Ascending aorta (tissue), 2 donors: ENCODE measurements around the gene RAP2A. TPM values are rescaled to one million over a fixed set of nuclear protein-coding genes. Genes with fewer than 3 reads are reported as not detected.

ENCODE experiments used
- DNase-seq, 2 donors: peaks; one replicate each; pipeline ENCODE4 v3.0.0-alpha.2; 2019; ENCODE audit warnings: low spot score in 2 of 2
- H3K27ac ChIP-seq, 2 donors: fragments of 200-600 bp; sonication (generic); one replicate each; pipeline ENCODE4 v1.5.1; 2016 to 2017; ENCODE audit warnings: mild to moderate bottlenecking in 1 of 2
- H3K27me3 ChIP-seq: fragments of 200-600 bp; sonication (generic); one replicate; pipeline ENCODE4 v1.5.1; 2017
- H3K36me3 ChIP-seq, 2 donors: fragments of 200-600 bp; sonication (generic); one replicate each; pipeline ENCODE4 v1.5.1; 2016
- H3K4me1 ChIP-seq, 2 donors: fragments of 200-600 bp; sonication (generic); one replicate each; pipeline ENCODE4 v1.5.1; 2016 to 2017; ENCODE audit warnings: mild to moderate bottlenecking in 1 of 2
- H3K4me3 ChIP-seq, 2 donors: fragments of 200-600 bp; sonication (generic); one replicate each; pipeline ENCODE4 v1.5.1; 2016 to 2017; ENCODE audit warnings: mild to moderate bottlenecking in 1 of 2
- H3K9me3 ChIP-seq, 2 donors: fragments of 200-600 bp; sonication (generic); one replicate each; pipeline ENCODE4 v1.5.1; 2016
- CTCF ChIP-seq, 3 experiments: fragments of 200-600 bp in 2 of 3; fragments of 450-650 bp in 1 of 3; sonication (generic) in 2 of 3; IDR thresholded peaks; one replicate each; pipeline ENCODE4 v1.5.1; 2016 to 2019; ENCODE audit warnings: antibody characterized with exemption in 3 of 3, mild to moderate bottlenecking in 1 of 3, moderate library complexity in 1 of 3
- intact Hi-C: fragments of 100-400 bp; cut with DNase I; formaldehyde crosslinking; loops from one replicate; pipeline ENCODE4 v1.15.1; 2023
- total RNA-seq: library from RNA; depleted of rRNA; stranded (reverse); fragments of >200 nt; gene quantifications from one replicate; pipeline ENCODE4 v1.1.0, GENCODE V29; 2016

Gene RAP2A
- 37.1 TPM for total RNA-seq

GRCh38 chr13:97433727-97434396 is at the start of gene RAP2A:
TSS of gene RAP2A (plus strand) at chr13:97434169. CDS start at chr13:97434471, 302 bp downstream.
- intact Hi-C loops = loop anchor here (2.0 to 10.0 kb wide), 11 partner anchors 179 to 1768 kb away; partner anchors contain the start of genes DNAJC3, MBNL2, STK24 and UBAC2
- Histone ChIP-seq H3K27ac (peak within 1 kb of the TSS; percentile 100), H3K4me1 (peaks cover 0 to 15% of the 10 kb centered on the region in 2 donors), H3K36me3 (no peaks in the 10 kb centered on the region), H3K4me3 (peak within 1 kb of the TSS; percentile 87 to 97), H3K27me3 (no peaks in the 10 kb centered on the region), H3K9me3 (no peaks in the 10 kb centered on the region)
- DNase-seq = peak; percentile 70 to 94
- no peak for TF ChIP-seq CTCF (IDR thresholded peaks at IDR 0.05)

- intact Hi-C loops = no loop called here
- Histone ChIP-seq H3K4me1 (peaks cover 0 to 3% of the 10 kb centered on the region in 2 donors), H3K27me3 (no peaks in the 10 kb centered on the region), H3K27ac (no peak overlapping the region), H3K36me3 (peaks cover 0 to 17% of the 10 kb centered on the region in 2 donors), H3K4me3 (no peak overlapping the region), H3K9me3 (no peaks in the 10 kb centered on the region)
- TF ChIP-seq CTCF (IDR thresholded peaks at IDR 0.05) = no peak
- DNase-seq = no peak
Observed at GRCh38 chr13:97384371-97384770, 49.6 kb upstream of the RAP2A start.

GRCh38 chr13:97385146-97385545 is 48.8 kb upstream of the RAP2A start:
- H3K4me1 ChIP-seq = peaks cover 0 to 3% of the 10 kb centered on the region in 2 donors
- intact Hi-C loops = no loop called here
- peaks cover 0 to 17% of the 10 kb centered on the region in 2 donors for H3K36me3 ChIP-seq
- no peak for DNase-seq
- no peak overlapping the region for H3K27ac ChIP-seq
- TF ChIP-seq CTCF (IDR thresholded peaks at IDR 0.05) = no peak
- no peaks in the 10 kb centered on the region for H3K27me3 ChIP-seq
- no peak overlapping the region for H3K4me3 ChIP-seq
- H3K9me3 ChIP-seq = no peaks in the 10 kb centered on the region

DNA sequence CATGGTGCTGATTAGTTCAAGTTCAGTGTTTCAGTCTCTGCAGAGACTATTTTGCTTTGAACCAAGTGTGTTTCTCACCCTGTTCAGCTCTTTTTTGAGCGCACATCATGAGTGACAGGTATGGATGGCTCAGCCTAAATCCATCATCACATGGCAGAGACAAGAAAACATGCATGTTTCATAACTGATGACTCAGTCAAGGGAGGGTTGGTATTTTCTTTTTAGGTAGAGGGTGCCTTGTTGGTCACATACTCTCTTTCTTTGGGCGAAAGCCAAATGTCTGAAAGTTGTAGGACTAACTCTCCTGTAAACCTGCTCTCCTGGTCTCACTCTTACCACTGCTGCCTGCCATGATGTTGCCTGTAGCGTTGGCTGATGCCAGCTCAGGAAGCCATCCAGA is 48.1 kb upstream of the RAP2A start:
- Histone ChIP-seq H3K9me3 (no peaks in the 10 kb centered on the region), H3K27me3 (no peaks in the 10 kb centered on the region), H3K27ac (peak overlapping the region; percentile 23 to 37), H3K4me3 (no peak overlapping the region), H3K4me1 (peaks cover 0 to 3% of the 10 kb centered on the region in 2 donors), H3K36me3 (peaks cover 0 to 17% of the 10 kb centered on the region in 2 donors)
- TF ChIP-seq CTCF (IDR thresholded peaks at IDR 0.05) = no peak
- intact Hi-C loops = no loop called here
- no peak for DNase-seq

- Histone ChIP-seq H3K27me3 (no peaks in the 10 kb centered on the region), H3K4me1 (peaks cover 0 to 3% of the 10 kb centered on the region in 2 donors), H3K9me3 (no peaks in the 10 kb centered on the region), H3K36me3 (peaks cover 0 to 24% of the 10 kb centered on the region in 2 donors), H3K4me3 (no peak overlapping the region), H3K27ac (no peak overlapping the region)
- TF ChIP-seq CTCF (IDR thresholded peaks at IDR 0.05) = no peak
- intact Hi-C loops = no loop called here
- DNase-seq = peak in 1 of 2 donors; percentile 69
Observed at GRCh38 chr13:97386801-97387484, 47.0 kb upstream of the RAP2A start.
